Measurements from ENCODE around the gene THOC2.

THOC2 gene

DNA sequence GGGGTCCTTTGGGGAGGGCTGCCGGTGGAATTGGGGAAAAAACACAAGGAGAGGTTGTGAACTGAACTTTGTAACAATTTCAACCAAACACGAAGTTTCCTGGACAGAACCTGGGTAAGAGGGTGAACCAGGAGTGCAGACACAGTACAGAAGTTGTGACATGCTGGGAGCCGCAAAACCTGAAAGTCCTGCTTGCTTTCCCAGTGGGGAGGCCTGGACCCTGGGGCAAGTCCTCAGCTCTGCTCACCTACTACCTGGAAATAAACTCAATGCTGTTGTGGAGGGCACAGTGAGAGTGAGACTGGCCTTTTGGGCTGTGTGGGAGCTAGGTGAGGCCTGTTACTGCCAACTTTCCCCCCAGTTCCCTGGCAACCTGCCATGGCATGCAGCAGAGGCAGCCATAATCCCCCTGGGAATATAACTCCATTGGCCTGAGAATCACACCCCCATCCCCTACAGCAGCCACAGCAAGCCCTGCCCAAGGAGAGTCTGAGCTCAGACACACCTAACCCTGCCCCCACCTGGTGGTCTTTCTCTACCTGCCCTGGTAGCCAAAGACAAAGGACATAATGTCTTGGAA is 162.8 kb downstream of the THOC2 start:
- no peak for DNase-seq (ENCODE audit: low read depth, low spot score)

DNA sequence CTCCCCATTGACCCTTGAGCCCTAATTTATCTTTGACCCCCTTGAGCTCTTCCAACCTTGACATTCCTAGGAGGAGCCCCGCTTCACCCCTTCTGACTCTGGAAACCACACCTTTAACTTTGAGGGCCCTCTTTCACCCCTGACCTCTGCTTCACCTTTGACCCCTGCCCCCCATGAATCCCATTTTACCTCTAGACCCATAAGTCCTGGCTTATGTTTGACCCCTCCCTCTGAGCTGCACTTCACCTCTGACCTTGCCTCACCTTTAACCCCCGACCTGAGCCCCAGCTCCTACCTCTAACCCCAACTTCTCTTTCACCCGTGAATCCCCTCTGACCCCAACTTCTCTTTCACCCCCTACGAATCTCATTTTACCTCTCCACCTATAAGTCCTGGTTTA is 169.7 kb downstream of the THOC2 start:
- DNase-seq (ENCODE audit: low read depth, low spot score) = no peak

GRCh38 chrX:123562342-123563146 is 170.3 kb downstream of the THOC2 start:
- no peak for DNase-seq (ENCODE audit: low read depth, low spot score)

- DNase-seq (ENCODE audit: low read depth, low spot score) = no peak
Observed at GRCh38 chrX:123561439-123562215, 171.2 kb downstream of the THOC2 start.

GRCh38 chrX:123550829-123551228 is 182.0 kb downstream of the THOC2 start:
- no peak for DNase-seq (ENCODE audit: low read depth, low spot score)

All from astrocyte of the hippocampus (primary cell).